Activated naive CD8-positive, alpha-beta T cell treated with anti-CD3 and anti-CD28 coated beads, Interleukin-2, amount 10 ng/mL, durations not matched to agents 7 days and 5 days (primary cell): Measurements from ENCODE around the gene FNBP1. TPM values are rescaled to one million over a fixed set of nuclear protein-coding genes. Genes with fewer than 3 reads are reported as not detected.

Experiments
- ATAC-seq: fragments of 150-1000 bp; cut with Tn5 transposase; one replicate; pipeline ENCODE4 v1.10.0; 2021; ENCODE audit warnings: low read depth, moderate library complexity
- POLR2A ChIA-PET: fragments of 350-600 bp; sonication (Branson Sonifier 250); formaldehyde crosslinking; loops from one replicate; lab custom pipeline; 2021; ENCODE audit warnings: antibody characterized with exemption; lab: Charles Lee
- DNase-seq: peaks from one replicate; pipeline ENCODE4 v3.0.0; 2021
- H3K27ac Mint-ChIP-seq: one replicate; pipeline ENCODE4 v1.8.0; 2022; ENCODE audit warnings: mild to moderate bottlenecking, mixed read lengths
- H3K27me3 Mint-ChIP-seq: one replicate; pipeline ENCODE4 v1.8.0; 2022; ENCODE audit warnings: mild to moderate bottlenecking, moderate library complexity, mixed read lengths
- H3K36me3 Mint-ChIP-seq: one replicate; pipeline ENCODE4 v1.8.0; 2021; ENCODE audit warnings: mild to moderate bottlenecking, mixed read lengths
- H3K4me1 Mint-ChIP-seq: one replicate; pipeline ENCODE4 v1.8.0; 2021; ENCODE audit warnings: mixed read lengths
- H3K4me3 Mint-ChIP-seq: one replicate; pipeline ENCODE4 v1.8.0; 2022; ENCODE audit warnings: mild to moderate bottlenecking, moderate library complexity, mixed read lengths
- H3K9me3 Mint-ChIP-seq: one replicate; pipeline ENCODE4 v1.8.0; 2021; ENCODE audit warnings: mixed read lengths
- total RNA-seq, 2 experiments: library from RNA; stranded (reverse); gene quantifications; one replicate each; pipeline ENCODE4 v1.2.3, GENCODE V29; 2021

Gene FNBP1
- total RNA-seq, 2 experiments from 2014 or later, result 191 to 194 TPM

DNA sequence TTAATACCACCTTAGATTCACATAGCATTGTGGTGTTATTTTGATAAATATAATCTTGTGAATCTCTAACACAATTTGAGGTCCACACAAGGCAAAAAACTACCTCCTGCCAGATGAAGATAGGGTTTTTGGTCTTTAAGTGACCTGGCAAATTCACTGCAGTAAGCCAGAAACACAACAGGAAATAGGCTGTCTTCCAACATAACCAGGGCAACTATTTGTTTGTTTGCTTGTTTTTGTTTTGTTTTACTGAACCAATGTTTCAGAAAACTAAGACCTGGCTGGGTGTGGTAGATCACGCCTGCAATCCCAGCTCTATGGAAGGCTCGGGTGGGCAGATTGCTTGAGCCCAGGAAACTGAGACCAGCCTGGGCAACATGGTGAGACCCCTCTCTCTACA is 112.2 kb downstream of the FNBP1 start:
- POLR2A ChIA-PET, result no interaction called here
- H3K27ac Mint-ChIP-seq, result peak overlapping the region; percentile 68
- no peaks in the 10 kb centered on the region for H3K9me3 Mint-ChIP-seq
- H3K4me3 Mint-ChIP-seq, result no peak overlapping the region
- H3K27me3 Mint-ChIP-seq, result no peaks in the 10 kb centered on the region
- peaks cover 41% of the 10 kb centered on the region for H3K4me1 Mint-ChIP-seq
- H3K36me3 Mint-ChIP-seq, result peaks cover 33% of the 10 kb centered on the region
- DNase-seq (no peak), ATAC-seq (no peak)

DNA sequence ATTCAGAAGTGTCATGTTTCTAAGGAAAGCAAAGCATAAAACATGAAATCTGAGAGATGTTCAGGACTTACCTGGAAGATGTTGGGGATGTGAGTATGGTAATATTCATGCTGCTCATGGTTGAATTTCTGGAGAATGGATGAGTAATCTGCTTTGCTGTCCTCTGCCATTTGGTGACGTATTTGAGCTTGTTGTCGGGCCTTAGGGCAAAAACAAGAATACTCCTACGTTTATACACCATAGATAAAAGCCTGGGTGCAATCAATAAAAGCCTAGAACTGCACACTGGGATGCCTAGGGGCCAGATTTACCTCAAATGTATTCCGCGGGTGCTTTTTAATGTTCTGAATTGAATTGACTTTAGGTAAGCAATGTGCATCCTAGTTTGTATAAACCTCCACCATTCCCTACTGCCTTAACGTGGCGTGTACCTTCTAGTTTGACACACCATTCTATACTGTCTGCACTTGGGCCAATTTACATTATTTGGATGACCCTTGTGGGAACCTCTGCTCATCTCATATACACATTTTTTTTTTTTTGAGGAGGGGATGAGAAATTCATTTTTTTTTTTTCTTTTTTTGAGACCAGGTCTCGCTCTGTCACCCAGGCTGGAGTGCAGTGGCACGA is 113.4 kb downstream of the FNBP1 start:
- DNase-seq (no peak), ATAC-seq (no peak)
- H3K36me3 Mint-ChIP-seq, result peaks cover 31% of the 10 kb centered on the region
- no peaks in the 10 kb centered on the region for H3K27me3 Mint-ChIP-seq
- H3K9me3 Mint-ChIP-seq, result no peaks in the 10 kb centered on the region
- no peak overlapping the region for H3K4me3 Mint-ChIP-seq
- peaks cover 35% of the 10 kb centered on the region for H3K4me1 Mint-ChIP-seq
- POLR2A ChIA-PET, result no interaction called here
- no peak overlapping the region for H3K27ac Mint-ChIP-seq

DNA sequence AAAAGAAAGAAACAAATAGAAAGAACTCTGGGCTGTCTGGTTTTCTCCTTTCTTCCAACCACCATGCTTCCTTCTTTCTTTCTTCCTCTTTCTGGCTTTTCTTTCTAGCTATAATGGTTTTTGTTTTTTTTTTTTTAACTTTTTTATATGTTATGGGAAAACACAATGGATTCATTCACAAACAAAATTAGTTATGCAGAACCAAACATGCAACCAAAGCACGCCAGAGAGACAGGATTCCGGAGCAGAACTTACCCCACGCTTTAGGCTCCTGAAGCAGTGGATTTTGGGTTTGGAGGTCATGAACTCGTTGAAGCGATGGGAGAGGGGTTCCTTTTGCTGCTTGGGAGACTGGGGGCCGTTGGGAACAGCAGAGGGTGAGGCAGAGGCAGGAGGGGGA is 119.4 kb downstream of the FNBP1 start:
- ATAC-seq (no peak), DNase-seq (no peak)
- no peak overlapping the region for H3K27ac Mint-ChIP-seq
- no peak overlapping the region for H3K4me3 Mint-ChIP-seq
- no peaks in the 10 kb centered on the region for H3K27me3 Mint-ChIP-seq
- H3K9me3 Mint-ChIP-seq, result no peaks in the 10 kb centered on the region
- peaks cover 31% of the 10 kb centered on the region for H3K36me3 Mint-ChIP-seq
- POLR2A ChIA-PET, result interaction anchor here (0.7 to 1.0 kb wide), 2 partner anchors 16 to 21 kb away, joined by 3 to 6 read pairs; no protein-coding TSS in a partner anchor
- H3K4me1 Mint-ChIP-seq, result peaks cover 14% of the 10 kb centered on the region

DNA sequence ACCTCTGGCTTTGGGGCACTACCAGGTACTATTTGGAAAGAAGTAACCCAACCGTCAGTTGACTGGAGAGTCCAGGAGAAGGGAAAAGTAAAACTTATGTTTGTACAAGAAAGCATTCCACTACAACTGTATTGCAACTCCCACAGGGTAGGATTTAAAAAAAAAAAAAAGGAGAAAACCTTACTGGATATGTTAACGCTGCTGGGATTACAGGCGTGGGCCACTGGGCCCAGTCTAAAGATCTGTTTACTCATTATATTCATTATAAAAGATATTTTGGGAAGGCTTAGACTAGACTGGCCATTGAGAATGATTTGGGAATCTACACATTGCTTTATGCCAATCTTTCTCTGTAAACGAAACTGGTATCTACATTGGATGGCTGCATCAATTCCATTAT is 121.1 kb downstream of the FNBP1 start:
- Mint-ChIP-seq H3K27ac (no peak overlapping the region), H3K36me3 (peaks cover 29% of the 10 kb centered on the region)
- POLR2A ChIA-PET, result no interaction called here

GRCh38 chr9:129919841-129920240 is 123.1 kb downstream of the FNBP1 start:
- no peak for DNase-seq
- ATAC-seq, result no peak
- POLR2A ChIA-PET, result interaction anchor here (0.8 to 1.0 kb wide), 2 partner anchors 31 to 123 kb away, joined by 3 read pairs; partner anchors contain the start of gene FNBP1
- no peaks in the 10 kb centered on the region for H3K9me3 Mint-ChIP-seq
- peaks cover 32% of the 10 kb centered on the region for H3K36me3 Mint-ChIP-seq
- H3K27me3 Mint-ChIP-seq, result no peaks in the 10 kb centered on the region
- H3K4me3 Mint-ChIP-seq, result no peak overlapping the region
- H3K27ac Mint-ChIP-seq, result peak overlapping the region; percentile 57
- H3K4me1 Mint-ChIP-seq, result peaks cover 9% of the 10 kb centered on the region

More for the DNA sequence above, 121.1 kb downstream of the FNBP1 start:
- Mint-ChIP-seq H3K4me1 (peaks cover 14% of the 10 kb centered on the region), H3K27me3 (no peaks in the 10 kb centered on the region), H3K4me3 (no peak overlapping the region), H3K9me3 (no peaks in the 10 kb centered on the region)
- ATAC-seq, result no peak
- no peak for DNase-seq

GRCh38 chr9:129919277-129919676 is 123.7 kb downstream of the FNBP1 start:
- Mint-ChIP-seq H3K9me3 (no peaks in the 10 kb centered on the region), H3K27me3 (no peaks in the 10 kb centered on the region), H3K4me3 (no peak overlapping the region), H3K4me1 (peaks cover 8% of the 10 kb centered on the region), H3K36me3 (peaks cover 29% of the 10 kb centered on the region), H3K27ac (no peak overlapping the region)
- no peak for ATAC-seq
- DNase-seq, result no peak
- POLR2A ChIA-PET, result interaction anchor here (1.0 kb wide), 1 partner anchor 31 kb away, joined by 3 read pairs; no protein-coding TSS in a partner anchor

GRCh38 chr9:129918296-129918950 is 124.6 kb downstream of the FNBP1 start:
- Mint-ChIP-seq H3K27ac (no peak overlapping the region), H3K9me3 (no peaks in the 10 kb centered on the region), H3K27me3 (no peaks in the 10 kb centered on the region), H3K4me1 (peaks cover 6% of the 10 kb centered on the region), H3K4me3 (no peak overlapping the region), H3K36me3 (peaks cover 25% of the 10 kb centered on the region)
- POLR2A ChIA-PET, result no interaction called here
- ATAC-seq (no peak), DNase-seq (no peak)

- ATAC-seq, result no peak
- peaks cover 8% of the 10 kb centered on the region for H3K4me1 Mint-ChIP-seq
- H3K9me3 Mint-ChIP-seq, result no peaks in the 10 kb centered on the region
- H3K27me3 Mint-ChIP-seq, result no peaks in the 10 kb centered on the region
- no peak for DNase-seq
- no peak overlapping the region for H3K27ac Mint-ChIP-seq
- peaks cover 18% of the 10 kb centered on the region for H3K36me3 Mint-ChIP-seq
- POLR2A ChIA-PET, result interaction anchor here (0.6 to 1.6 kb wide), 3 partner anchors 28 to 76 kb away, joined by 3 to 4 read pairs (median 3); no protein-coding TSS in a partner anchor
- H3K4me3 Mint-ChIP-seq, result no peak overlapping the region
These were observed 126.3 kb downstream of the FNBP1 start for GRCh38 chr9:129916707-129917106.

DNA sequence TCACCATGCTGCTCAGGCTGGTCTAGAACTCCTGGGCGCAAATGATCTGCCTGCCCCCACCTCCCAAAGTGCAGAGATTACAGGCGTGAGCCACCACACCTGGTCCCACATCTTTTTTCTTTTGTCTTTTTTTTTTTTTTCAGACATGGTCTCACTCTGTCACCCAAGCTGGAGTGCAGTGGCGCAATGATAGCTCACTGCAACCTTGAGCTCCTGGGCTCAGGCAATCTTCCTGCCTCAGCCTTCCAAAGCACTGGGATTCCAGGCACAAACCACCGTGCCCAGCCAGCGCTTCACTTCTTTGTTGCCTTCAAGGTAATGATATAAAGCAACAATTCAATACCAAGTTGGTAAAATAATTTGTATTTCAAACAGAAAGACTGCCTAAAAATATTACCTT is 128.9 kb downstream of the FNBP1 start:
- H3K4me1 Mint-ChIP-seq, result peaks cover 8% of the 10 kb centered on the region
- H3K4me3 Mint-ChIP-seq, result no peak overlapping the region
- POLR2A ChIA-PET, result no interaction called here
- no peaks in the 10 kb centered on the region for H3K9me3 Mint-ChIP-seq
- DNase-seq, result no peak
- H3K36me3 Mint-ChIP-seq, result peaks cover 21% of the 10 kb centered on the region
- ATAC-seq, result no peak
- no peaks in the 10 kb centered on the region for H3K27me3 Mint-ChIP-seq
- H3K27ac Mint-ChIP-seq, result peak overlapping the region; percentile 3

GRCh38 chr9:129910628-129911567 is 132.1 kb downstream of the FNBP1 start:
- Mint-ChIP-seq H3K4me3 (no peak overlapping the region), H3K4me1 (peaks cover 11% of the 10 kb centered on the region), H3K36me3 (peaks cover 37% of the 10 kb centered on the region), H3K27me3 (no peaks in the 10 kb centered on the region), H3K27ac (no peak overlapping the region), H3K9me3 (no peaks in the 10 kb centered on the region)
- ATAC-seq, result no peak
- POLR2A ChIA-PET, result no interaction called here
- no peak for DNase-seq

DNA sequence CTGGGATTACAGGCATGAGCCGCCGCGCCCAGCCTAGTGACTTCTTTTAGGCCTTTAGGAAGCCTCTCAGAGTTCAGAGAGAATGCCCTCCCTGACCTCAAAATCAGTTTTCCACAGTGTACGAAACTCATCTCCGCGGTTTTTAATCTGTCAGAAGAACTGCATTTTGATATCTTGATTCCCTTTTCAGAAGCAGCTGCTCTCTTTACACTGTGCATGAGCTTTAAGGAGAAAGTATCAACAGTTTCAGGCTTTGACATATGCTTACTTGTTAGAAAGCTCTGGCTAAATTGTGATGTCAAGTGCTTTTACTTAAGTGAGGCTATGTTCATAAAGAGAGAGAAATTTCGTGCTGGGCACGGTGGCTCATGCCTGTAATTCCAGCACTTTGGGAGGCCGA is 133.1 kb downstream of the FNBP1 start:
- H3K36me3 Mint-ChIP-seq, result peaks cover 40% of the 10 kb centered on the region
- ATAC-seq (no peak), DNase-seq (no peak)
- no peaks in the 10 kb centered on the region for H3K27me3 Mint-ChIP-seq
- no peak overlapping the region for H3K27ac Mint-ChIP-seq
- H3K9me3 Mint-ChIP-seq, result no peaks in the 10 kb centered on the region
- POLR2A ChIA-PET, result no interaction called here
- peaks cover 16% of the 10 kb centered on the region for H3K4me1 Mint-ChIP-seq
- H3K4me3 Mint-ChIP-seq, result no peak overlapping the region

GRCh38 chr9:129908906-129909305 is 134.1 kb downstream of the FNBP1 start:
- peaks cover 20% of the 10 kb centered on the region for H3K4me1 Mint-ChIP-seq
- no peak overlapping the region for H3K4me3 Mint-ChIP-seq
- ATAC-seq (no peak), DNase-seq (no peak)
- no peaks in the 10 kb centered on the region for H3K27me3 Mint-ChIP-seq
- H3K9me3 Mint-ChIP-seq, result no peaks in the 10 kb centered on the region
- POLR2A ChIA-PET, result no interaction called here
- peaks cover 47% of the 10 kb centered on the region for H3K36me3 Mint-ChIP-seq
- no peak overlapping the region for H3K27ac Mint-ChIP-seq

GRCh38 chr9:129907201-129907600 is 135.8 kb downstream of the FNBP1 start:
- H3K27ac Mint-ChIP-seq, result peak overlapping the region; percentile 30

More at GRCh38 chr9:129907201-129907600, 135.8 kb downstream of the FNBP1 start:
- DNase-seq (no peak), ATAC-seq (no peak)
- no peaks in the 10 kb centered on the region for H3K9me3 Mint-ChIP-seq
- no peaks in the 10 kb centered on the region for H3K27me3 Mint-ChIP-seq
- no peak overlapping the region for H3K4me3 Mint-ChIP-seq
- H3K36me3 Mint-ChIP-seq, result peaks cover 56% of the 10 kb centered on the region
- POLR2A ChIA-PET, result interaction anchor here (1.7 kb wide), 1 partner anchor 16 kb away, joined by 4 read pairs; no protein-coding TSS in a partner anchor
- H3K4me1 Mint-ChIP-seq, result peaks cover 21% of the 10 kb centered on the region
